Neural cell (in vitro differentiated cells): ENCODE measurements around the gene COL13A1. TPM values are rescaled to one million over a fixed set of nuclear protein-coding genes. Genes with fewer than 3 reads are reported as not detected.

ENCODE experiments used
- H2AFZ ChIP-seq: fragments of 200-600, 300-800 bp; sonication (generic), shearing (Covaris generic); 2 replicates; pipeline ENCODE4 v1.6.0; 2014; ENCODE audit warnings: low read depth, mild to moderate bottlenecking, antibody characterized with exemption, low read length, moderate library complexity
- H3F3A ChIP-seq: fragments of 200-600 bp; shearing (Covaris generic); 2 replicates; pipeline ENCODE4 v1.6.1; 2016; ENCODE audit warnings: mild to moderate bottlenecking, moderate library complexity, mixed read lengths, antibody characterized with exemption, low read length; ENCODE audit not compliant: insufficient read depth, poor library complexity, severe bottlenecking
- H3K27ac ChIP-seq: fragments of 200-600, 300-800 bp; sonication (generic), shearing (Covaris generic); 2 replicates; pipeline ENCODE4 v1.5.1; 2014; ENCODE audit warnings: mild to moderate bottlenecking, low read length, moderate library complexity
- H3K27me3 ChIP-seq: fragments of 300-800, 200-600 bp; sonication (generic), shearing (Covaris generic); 2 replicates; pipeline ENCODE4 v1.6.0; 2014; ENCODE audit warnings: mild to moderate bottlenecking, low read depth, low read length, moderate library complexity; ENCODE audit not compliant: insufficient read depth
- H3K36me3 ChIP-seq: fragments of 300-800, 200-600 bp; sonication (generic), shearing (Covaris generic); 2 replicates; pipeline ENCODE4 v1.5.1; 2014; ENCODE audit warnings: mild to moderate bottlenecking, antibody characterized with exemption, low read length, moderate library complexity; ENCODE audit not compliant: insufficient read depth
- H3K4me2 ChIP-seq: fragments of 300-800, 200-600 bp; sonication (generic), shearing (Covaris generic); 2 replicates; pipeline ENCODE4 v1.6.0; 2014; ENCODE audit warnings: mild to moderate bottlenecking, low read length
- H3K4me3 ChIP-seq: fragments of 300-800, 200-600 bp; sonication (generic), shearing (Covaris generic); 2 replicates; pipeline ENCODE4 v1.5.1; 2014; ENCODE audit warnings: mild to moderate bottlenecking, low read length, moderate library complexity
- H3K79me2 ChIP-seq: fragments of 200-600 bp; shearing (Covaris generic); replicated peaks from 2 replicates; pipeline ENCODE4 v1.6.0; 2014; ENCODE audit warnings: mild to moderate bottlenecking, low read length, moderate library complexity; ENCODE audit not compliant: insufficient read depth
- H3K9ac ChIP-seq: fragments of 300-800, 200-600 bp; sonication (generic), shearing (Covaris generic); 2 replicates; pipeline ENCODE4 v1.6.1; 2016; ENCODE audit warnings: mild to moderate bottlenecking, low read length, mixed read lengths
- H3K9me2 ChIP-seq: fragments of 200-600 bp; shearing (Covaris generic); 2 replicates; pipeline ENCODE4 v1.6.1; 2016; ENCODE audit warnings: mild to moderate bottlenecking, low read length, mixed read lengths; ENCODE audit not compliant: insufficient read depth
- H3K9me3 ChIP-seq: fragments of 200-600, 300-800 bp; sonication (generic), shearing (Covaris generic); 2 replicates; pipeline ENCODE4 v1.6.1; 2016; ENCODE audit warnings: mild to moderate bottlenecking, mixed run types, low read length, moderate library complexity, mixed read lengths
- H4K20me1 ChIP-seq: fragments of 200-600 bp; shearing (Covaris generic); 2 replicates; pipeline ENCODE4 v1.6.1; 2016; ENCODE audit warnings: mild to moderate bottlenecking, mixed run types; ENCODE audit not compliant: insufficient read depth
- EP300 ChIP-seq: fragments of 450-650 bp; conservative IDR thresholded peaks from 2 replicates; pipeline ENCODE4 v1.6.1; 2014; ENCODE audit warnings: antibody characterized with exemption, mild to moderate bottlenecking, moderate library complexity; ENCODE audit not compliant: poor library complexity, severe bottlenecking
- EZH2 ChIP-seq: fragments of 200-600, 300-800 bp; shearing (Covaris generic), sonication (generic); IDR thresholded peaks from 2 replicates; pipeline ENCODE4 v1.6.1; 2014; ENCODE audit warnings: antibody characterized with exemption, low read length, borderline replicate concordance, mild to moderate bottlenecking; ENCODE audit not compliant: insufficient read depth, poor library complexity, severe bottlenecking
- MXI1 ChIP-seq: fragments of 450-650 bp; conservative IDR thresholded peaks from 2 replicates; pipeline ENCODE4 v1.6.1; 2014; ENCODE audit warnings: antibody characterized with exemption, mild to moderate bottlenecking; ENCODE audit not compliant: poor library complexity, severe bottlenecking
- POLR2AphosphoS5 ChIP-seq: IDR thresholded peaks from 2 replicates; pipeline ENCODE4 v1.6.1; 2012
- RAD21 ChIP-seq: fragments of 450-650 bp; conservative IDR thresholded peaks from 2 replicates; pipeline ENCODE4 v1.6.1; 2014; ENCODE audit warnings: antibody characterized with exemption, mild to moderate bottlenecking, moderate library complexity
- SMC3 ChIP-seq: fragments of 450-650 bp; conservative IDR thresholded peaks from 2 replicates; pipeline ENCODE4 v1.6.1; 2014; ENCODE audit warnings: antibody characterized with exemption, mild to moderate bottlenecking, moderate library complexity; ENCODE audit not compliant: poor library complexity
- TAF1 ChIP-seq: IDR thresholded peaks from 2 replicates; pipeline ENCODE4 v1.6.1; 2012; ENCODE audit warnings: low read depth
- polyA plus RNA-seq: library from polyadenylated mRNA; depleted of rRNA; stranded (reverse); fragments of >200 nt; gene quantifications from 2 replicates; pipeline ENCODE4 v1.2.3, GENCODE V29; 2014
- TF ChIP-seq, protein P1 (sequence below): IDR thresholded peaks from 2 replicates; pipeline ENCODE4 v1.6.1; 2012; ENCODE audit warnings: borderline replicate concordance
- TF ChIP-seq, protein P2 (sequence below): fragments of 450-650 bp; IDR thresholded peaks from 2 replicates; pipeline ENCODE4 v1.5.1; 2014; ENCODE audit warnings: antibody characterized with exemption, mild to moderate bottlenecking, moderate library complexity; ENCODE audit not compliant: poor library complexity, severe bottlenecking

Gene COL13A1
- polyA plus RNA-seq, 1 donor from 2014 or later, result 4.7 TPM

GRCh38 chr10:69963178-69963834 lies 161.6 kb downstream of the COL13A1 start:
- Histone ChIP-seq H2AFZ (no peak overlapping the region), H4K20me1 (no peaks in the 10 kb centered on the region), H3F3A (no peaks in the 10 kb centered on the region), H3K79me2 (no peaks in the 10 kb centered on the region), H3K4me3 (no peak overlapping the region), H3K27ac (no peak overlapping the region), H3K9me3 (no peaks in the 10 kb centered on the region), H3K27me3 (no peaks in the 10 kb centered on the region), H3K36me3 (no peaks in the 10 kb centered on the region), H3K9ac (no peak overlapping the region), H3K4me2 (no peak overlapping the region), H3K9me2 (no peaks in the 10 kb centered on the region)
- TF ChIP-seq, protein P1, sequence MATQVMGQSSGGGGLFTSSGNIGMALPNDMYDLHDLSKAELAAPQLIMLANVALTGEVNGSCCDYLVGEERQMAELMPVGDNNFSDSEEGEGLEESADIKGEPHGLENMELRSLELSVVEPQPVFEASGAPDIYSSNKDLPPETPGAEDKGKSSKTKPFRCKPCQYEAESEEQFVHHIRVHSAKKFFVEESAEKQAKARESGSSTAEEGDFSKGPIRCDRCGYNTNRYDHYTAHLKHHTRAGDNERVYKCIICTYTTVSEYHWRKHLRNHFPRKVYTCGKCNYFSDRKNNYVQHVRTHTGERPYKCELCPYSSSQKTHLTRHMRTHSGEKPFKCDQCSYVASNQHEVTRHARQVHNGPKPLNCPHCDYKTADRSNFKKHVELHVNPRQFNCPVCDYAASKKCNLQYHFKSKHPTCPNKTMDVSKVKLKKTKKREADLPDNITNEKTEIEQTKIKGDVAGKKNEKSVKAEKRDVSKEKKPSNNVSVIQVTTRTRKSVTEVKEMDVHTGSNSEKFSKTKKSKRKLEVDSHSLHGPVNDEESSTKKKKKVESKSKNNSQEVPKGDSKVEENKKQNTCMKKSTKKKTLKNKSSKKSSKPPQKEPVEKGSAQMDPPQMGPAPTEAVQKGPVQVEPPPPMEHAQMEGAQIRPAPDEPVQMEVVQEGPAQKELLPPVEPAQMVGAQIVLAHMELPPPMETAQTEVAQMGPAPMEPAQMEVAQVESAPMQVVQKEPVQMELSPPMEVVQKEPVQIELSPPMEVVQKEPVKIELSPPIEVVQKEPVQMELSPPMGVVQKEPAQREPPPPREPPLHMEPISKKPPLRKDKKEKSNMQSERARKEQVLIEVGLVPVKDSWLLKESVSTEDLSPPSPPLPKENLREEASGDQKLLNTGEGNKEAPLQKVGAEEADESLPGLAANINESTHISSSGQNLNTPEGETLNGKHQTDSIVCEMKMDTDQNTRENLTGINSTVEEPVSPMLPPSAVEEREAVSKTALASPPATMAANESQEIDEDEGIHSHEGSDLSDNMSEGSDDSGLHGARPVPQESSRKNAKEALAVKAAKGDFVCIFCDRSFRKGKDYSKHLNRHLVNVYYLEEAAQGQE, result no peak
- TF ChIP-seq EP300 (no peak), EZH2 (no peak), TAF1 (no peak), MXI1 (no peak), SMC3 (no peak), RAD21 (no peak), POLR2AphosphoS5 (no peak)
- TF ChIP-seq, protein P2, sequence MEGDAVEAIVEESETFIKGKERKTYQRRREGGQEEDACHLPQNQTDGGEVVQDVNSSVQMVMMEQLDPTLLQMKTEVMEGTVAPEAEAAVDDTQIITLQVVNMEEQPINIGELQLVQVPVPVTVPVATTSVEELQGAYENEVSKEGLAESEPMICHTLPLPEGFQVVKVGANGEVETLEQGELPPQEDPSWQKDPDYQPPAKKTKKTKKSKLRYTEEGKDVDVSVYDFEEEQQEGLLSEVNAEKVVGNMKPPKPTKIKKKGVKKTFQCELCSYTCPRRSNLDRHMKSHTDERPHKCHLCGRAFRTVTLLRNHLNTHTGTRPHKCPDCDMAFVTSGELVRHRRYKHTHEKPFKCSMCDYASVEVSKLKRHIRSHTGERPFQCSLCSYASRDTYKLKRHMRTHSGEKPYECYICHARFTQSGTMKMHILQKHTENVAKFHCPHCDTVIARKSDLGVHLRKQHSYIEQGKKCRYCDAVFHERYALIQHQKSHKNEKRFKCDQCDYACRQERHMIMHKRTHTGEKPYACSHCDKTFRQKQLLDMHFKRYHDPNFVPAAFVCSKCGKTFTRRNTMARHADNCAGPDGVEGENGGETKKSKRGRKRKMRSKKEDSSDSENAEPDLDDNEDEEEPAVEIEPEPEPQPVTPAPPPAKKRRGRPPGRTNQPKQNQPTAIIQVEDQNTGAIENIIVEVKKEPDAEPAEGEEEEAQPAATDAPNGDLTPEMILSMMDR, result no peak

DNA sequence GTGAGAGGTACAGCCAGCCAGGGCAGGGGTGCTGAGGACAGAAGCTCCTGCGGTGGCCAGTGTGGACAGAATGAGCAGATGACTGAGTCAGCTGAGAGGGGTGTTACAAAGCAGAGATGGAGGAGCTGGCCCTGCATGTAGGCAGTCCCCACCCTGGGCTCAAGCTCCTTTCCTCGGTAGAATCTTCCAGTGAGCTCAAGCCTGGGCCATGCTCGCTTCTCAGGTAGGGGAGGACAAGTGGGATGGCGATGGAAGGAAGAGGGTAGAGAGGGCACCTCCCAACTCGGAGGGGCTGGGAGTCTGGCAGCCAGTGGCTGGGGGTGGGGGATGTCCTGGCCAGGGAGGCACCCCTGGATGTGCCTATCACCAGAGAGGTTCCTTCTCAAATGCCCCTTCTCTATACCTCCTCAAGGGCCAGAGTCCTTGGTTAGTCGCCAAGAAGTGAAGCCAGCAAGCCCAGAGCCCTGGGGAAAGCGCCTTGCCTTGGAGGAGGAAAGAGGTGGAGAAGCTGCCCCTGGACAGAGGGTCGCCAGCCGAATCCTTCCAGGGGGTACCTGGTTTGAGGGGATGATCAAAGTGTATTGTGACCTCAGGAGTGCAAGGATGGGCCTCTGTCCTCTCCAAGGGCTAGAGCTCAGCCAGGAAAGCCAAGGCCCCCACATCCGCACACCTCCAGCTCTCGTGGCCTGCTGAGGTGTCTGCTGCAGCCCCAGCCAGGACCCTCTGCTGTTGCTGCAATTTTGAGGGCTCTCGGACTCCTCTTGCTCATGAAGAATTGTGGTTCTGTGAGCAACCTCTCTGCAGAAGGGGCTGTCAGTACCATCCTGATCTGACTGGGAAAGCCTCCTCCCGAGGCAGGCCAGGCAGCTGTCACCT lies 162.4 kb downstream of the COL13A1 start:
- H3K27me3 ChIP-seq, result no peaks in the 10 kb centered on the region
- H3K4me3 ChIP-seq, result no peak overlapping the region
- TF ChIP-seq EP300 (no peak), SMC3 (no peak), RAD21 (no peak), TAF1 (no peak), EZH2 (no peak), MXI1 (no peak), POLR2AphosphoS5 (no peak)
- TF ChIP-seq, protein P2, result no peak
- TF ChIP-seq, protein P1, result no peak
- H3K79me2 ChIP-seq, result no peaks in the 10 kb centered on the region
- no peaks in the 10 kb centered on the region for H3K9me3 ChIP-seq
- H3K27ac ChIP-seq, result no peak overlapping the region
- no peak overlapping the region for H3K4me2 ChIP-seq
- H3K9me2 ChIP-seq, result no peaks in the 10 kb centered on the region
- H4K20me1 ChIP-seq, result no peaks in the 10 kb centered on the region
- no peaks in the 10 kb centered on the region for H3K36me3 ChIP-seq
- no peak overlapping the region for H3K9ac ChIP-seq
- H3F3A ChIP-seq, result no peaks in the 10 kb centered on the region
- H2AFZ ChIP-seq, result no peak overlapping the region
